Peyer's patch (tissue), 4 donors: Measurements from ENCODE around the gene MET. TPM values are rescaled to one million over a fixed set of nuclear protein-coding genes. Genes with fewer than 3 reads are reported as not detected.
"Not testable (repeated sequence)": the region's sequence is repeated elsewhere in the genome, so short reads cannot be mapped to it uniquely, and the experiment has no call there.

Source experiments
- DNase-seq, 3 donors: peaks; one replicate each; pipeline ENCODE4 v3.0.0-alpha.2; 2017 to 2019
- H3K27ac ChIP-seq, 4 donors: fragments of 200-600 bp; sonication (generic); one replicate each; pipeline ENCODE4 v1.5.1; 2016 to 2019
- H3K27me3 ChIP-seq, 2 donors: fragments of 200-600 bp; sonication (generic); one replicate each; pipeline ENCODE4 v1.5.1; 2019
- H3K36me3 ChIP-seq, 3 donors: fragments of 200-600 bp; sonication (generic); one replicate each; pipeline ENCODE4 v1.5.1; 2016 to 2019
- H3K4me1 ChIP-seq, 4 donors: fragments of 200-600 bp; sonication (generic); one replicate each; pipeline ENCODE4 v1.5.1; 2016 to 2019
- H3K4me3 ChIP-seq, 4 donors: fragments of 200-600 bp; sonication (generic); 1 replicate in 3 of 4; 2 replicates in 1 of 4; pipeline ENCODE4 v1.5.1; 2016 to 2019; ENCODE audit warnings: mild to moderate bottlenecking in 1 of 4
- H3K9me3 ChIP-seq, 4 donors: fragments of 200-600 bp; sonication (generic); one replicate each; pipeline ENCODE4 v1.5.1; 2016 to 2019; ENCODE audit warnings: mild to moderate bottlenecking in 1 of 4
- POLR2A ChIP-seq, 2 donors: fragments of 450-650 bp; IDR thresholded peaks; one replicate each; pipeline ENCODE4 v1.5.1; 2017; ENCODE audit warnings: antibody characterized with exemption in 2 of 2, mild to moderate bottlenecking in 2 of 2, moderate library complexity in 2 of 2
- total RNA-seq, 4 donors: library from RNA; depleted of rRNA; stranded (reverse); fragments of >200 nt; gene quantifications; one replicate each; pipeline ENCODE4 v1.1.0, GENCODE V29; 2016
- TF ChIP-seq, protein P1 (sequence below), 6 experiments: fragments of 450-650 bp in 4 of 6; fragments of 200-600 bp in 2 of 6; sonication (generic) in 1 of 6; IDR thresholded peaks; one replicate each; pipeline ENCODE4 v1.5.1; 2017 to 2019; ENCODE audit warnings: antibody characterized with exemption in 6 of 6, mild to moderate bottlenecking in 3 of 6, moderate library complexity in 1 of 6

The MET gene
- total RNA-seq, 4 donors from 2014 or later: 2.5 to 34.0 (median 23.6) TPM

DNA sequence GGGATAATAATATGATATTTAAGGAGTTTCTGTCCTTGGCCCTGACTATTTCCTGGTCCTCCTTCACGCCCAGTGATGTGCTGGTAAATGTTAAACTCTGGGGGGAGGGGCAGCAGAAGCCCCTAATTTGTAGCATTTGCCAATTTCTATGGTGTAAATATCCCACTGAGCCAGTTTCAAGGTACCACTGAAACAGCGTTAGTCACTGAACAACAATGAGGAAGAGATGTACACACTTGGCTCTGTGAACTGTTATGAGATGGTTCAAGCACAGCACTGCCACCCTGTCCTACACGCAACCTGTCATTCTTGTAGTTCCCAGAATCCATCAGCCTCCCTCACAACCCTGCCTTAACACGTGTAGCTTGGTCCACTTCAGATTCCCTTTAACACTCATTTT is 39.8 kb downstream of the MET start:
- no peak for TF ChIP-seq POLR2A (IDR thresholded peaks at IDR 0.05)
- TF ChIP-seq, protein P1, sequence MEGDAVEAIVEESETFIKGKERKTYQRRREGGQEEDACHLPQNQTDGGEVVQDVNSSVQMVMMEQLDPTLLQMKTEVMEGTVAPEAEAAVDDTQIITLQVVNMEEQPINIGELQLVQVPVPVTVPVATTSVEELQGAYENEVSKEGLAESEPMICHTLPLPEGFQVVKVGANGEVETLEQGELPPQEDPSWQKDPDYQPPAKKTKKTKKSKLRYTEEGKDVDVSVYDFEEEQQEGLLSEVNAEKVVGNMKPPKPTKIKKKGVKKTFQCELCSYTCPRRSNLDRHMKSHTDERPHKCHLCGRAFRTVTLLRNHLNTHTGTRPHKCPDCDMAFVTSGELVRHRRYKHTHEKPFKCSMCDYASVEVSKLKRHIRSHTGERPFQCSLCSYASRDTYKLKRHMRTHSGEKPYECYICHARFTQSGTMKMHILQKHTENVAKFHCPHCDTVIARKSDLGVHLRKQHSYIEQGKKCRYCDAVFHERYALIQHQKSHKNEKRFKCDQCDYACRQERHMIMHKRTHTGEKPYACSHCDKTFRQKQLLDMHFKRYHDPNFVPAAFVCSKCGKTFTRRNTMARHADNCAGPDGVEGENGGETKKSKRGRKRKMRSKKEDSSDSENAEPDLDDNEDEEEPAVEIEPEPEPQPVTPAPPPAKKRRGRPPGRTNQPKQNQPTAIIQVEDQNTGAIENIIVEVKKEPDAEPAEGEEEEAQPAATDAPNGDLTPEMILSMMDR (IDR thresholded peaks at IDR 0.05): no peak
- Histone ChIP-seq H3K9me3 (no peaks in the 10 kb centered on the region), H3K36me3 (no peaks in the 10 kb centered on the region), H3K27me3 (no peaks in the 10 kb centered on the region), H3K27ac (no peak overlapping the region), H3K4me3 (no peak overlapping the region), H3K4me1 (no peaks in the 10 kb centered on the region)
- no peak for DNase-seq

DNA sequence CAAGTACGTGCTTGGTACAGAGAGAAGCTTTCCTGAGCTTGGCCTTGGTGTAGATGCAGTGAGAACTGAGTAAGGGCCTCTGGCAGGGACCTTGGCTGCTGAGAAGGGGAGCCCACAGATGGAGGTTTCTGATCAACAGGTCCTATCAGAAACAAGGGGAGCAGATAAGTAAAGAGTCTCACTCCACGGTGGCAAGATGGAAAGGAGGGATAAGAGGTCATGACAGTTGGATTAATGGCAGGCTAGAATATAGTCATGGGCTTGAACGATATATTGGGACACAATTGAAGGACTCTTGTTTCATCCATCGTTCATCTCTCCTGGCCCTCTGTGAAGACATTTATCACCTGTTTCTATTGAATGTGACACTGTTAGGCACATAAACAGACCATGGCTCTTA is 41.5 kb downstream of the MET start:
- Histone ChIP-seq H3K36me3 (no peaks in the 10 kb centered on the region), H3K27ac (no peak overlapping the region), H3K9me3 (no peaks in the 10 kb centered on the region), H3K4me3 (no peak overlapping the region), H3K4me1 (no peaks in the 10 kb centered on the region), H3K27me3 (no peaks in the 10 kb centered on the region)
- no peak for DNase-seq
- TF ChIP-seq, protein P1 (IDR thresholded peaks at IDR 0.05): no peak
- no peak for TF ChIP-seq POLR2A (IDR thresholded peaks at IDR 0.05)

DNA sequence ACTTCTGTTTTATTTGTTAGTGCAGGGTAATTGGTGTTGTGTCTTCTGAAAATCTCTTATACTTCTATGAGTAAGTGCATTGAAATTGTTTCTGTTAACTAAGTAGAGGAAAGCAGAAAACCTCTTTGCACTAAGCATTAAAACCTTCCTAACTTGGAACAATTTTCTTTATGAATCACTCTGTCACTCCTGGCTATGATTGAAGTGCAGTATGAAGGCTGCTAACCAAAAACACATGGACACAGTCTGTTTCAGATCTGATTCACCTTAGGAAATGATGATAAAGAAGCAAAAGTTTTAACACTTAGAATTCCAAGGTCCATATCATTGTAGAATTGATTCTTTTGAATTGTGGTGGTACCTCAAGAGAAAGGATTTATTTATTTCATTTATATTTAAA is 41.9 kb downstream of the MET start:
- TF ChIP-seq, protein P1 (IDR thresholded peaks at IDR 0.05): no peak
- Histone ChIP-seq H3K36me3 (no peaks in the 10 kb centered on the region), H3K27me3 (no peaks in the 10 kb centered on the region), H3K27ac (no peak overlapping the region), H3K4me1 (no peaks in the 10 kb centered on the region), H3K9me3 (no peaks in the 10 kb centered on the region), H3K4me3 (no peak overlapping the region)
- no peak for DNase-seq

DNA sequence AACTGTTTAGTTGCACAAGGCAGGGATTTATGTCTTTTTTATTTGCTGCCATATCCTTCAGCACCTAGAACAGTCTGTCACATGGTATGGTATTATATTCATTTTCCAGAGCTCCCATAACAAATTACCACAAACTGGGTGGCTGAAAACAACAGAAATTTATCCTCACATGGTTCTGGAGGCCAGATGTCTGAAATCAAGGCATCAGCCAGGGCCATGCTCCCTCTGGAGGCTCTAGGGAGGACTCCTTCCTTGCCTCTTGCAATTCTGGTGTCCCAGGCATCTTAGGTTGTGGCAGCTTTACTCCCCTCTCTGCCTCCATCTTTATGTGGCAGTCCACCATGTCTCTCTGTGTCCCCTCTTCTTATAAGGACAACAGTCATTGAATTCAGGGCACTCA is 43.1 kb downstream of the MET start:
- H3K27me3 ChIP-seq: no peaks in the 10 kb centered on the region
- TF ChIP-seq, protein P1 (IDR thresholded peaks at IDR 0.05): no peak
- TF ChIP-seq POLR2A (IDR thresholded peaks at IDR 0.05): no peak
- no peaks in the 10 kb centered on the region for H3K4me1 ChIP-seq
- H3K4me3 ChIP-seq: no peak overlapping the region
- H3K27ac ChIP-seq: no peak overlapping the region
- no peaks in the 10 kb centered on the region for H3K36me3 ChIP-seq
- DNase-seq: no peak
- H3K9me3 ChIP-seq: no peaks in the 10 kb centered on the region

DNA sequence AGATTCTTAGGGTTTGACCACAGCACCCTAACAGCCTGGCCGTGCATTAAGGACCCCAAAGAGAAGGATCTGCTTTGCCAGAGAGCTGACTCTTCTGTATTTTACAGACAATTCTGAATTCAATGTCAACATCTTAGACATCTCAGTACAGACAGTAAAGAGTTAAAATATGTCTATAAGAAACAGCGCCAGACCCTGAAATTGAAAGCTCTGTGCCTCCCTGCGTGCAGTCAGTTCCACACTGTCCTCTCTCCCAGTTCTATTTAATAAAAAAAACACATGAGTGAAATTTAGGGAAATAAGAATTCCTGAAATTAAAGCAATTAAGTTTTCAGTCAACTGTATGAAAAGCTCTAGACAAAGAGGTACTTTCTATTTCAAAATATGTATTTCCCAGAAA is 45.1 kb downstream of the MET start:
- Histone ChIP-seq H3K27ac (no peak overlapping the region), H3K4me1 (no peaks in the 10 kb centered on the region), H3K4me3 (no peak overlapping the region), H3K27me3 (no peaks in the 10 kb centered on the region), H3K9me3 (no peaks in the 10 kb centered on the region), H3K36me3 (no peaks in the 10 kb centered on the region)
- no peak for DNase-seq
- TF ChIP-seq POLR2A (IDR thresholded peaks at IDR 0.05): no peak
- TF ChIP-seq, protein P1 (IDR thresholded peaks at IDR 0.05): no peak

DNA sequence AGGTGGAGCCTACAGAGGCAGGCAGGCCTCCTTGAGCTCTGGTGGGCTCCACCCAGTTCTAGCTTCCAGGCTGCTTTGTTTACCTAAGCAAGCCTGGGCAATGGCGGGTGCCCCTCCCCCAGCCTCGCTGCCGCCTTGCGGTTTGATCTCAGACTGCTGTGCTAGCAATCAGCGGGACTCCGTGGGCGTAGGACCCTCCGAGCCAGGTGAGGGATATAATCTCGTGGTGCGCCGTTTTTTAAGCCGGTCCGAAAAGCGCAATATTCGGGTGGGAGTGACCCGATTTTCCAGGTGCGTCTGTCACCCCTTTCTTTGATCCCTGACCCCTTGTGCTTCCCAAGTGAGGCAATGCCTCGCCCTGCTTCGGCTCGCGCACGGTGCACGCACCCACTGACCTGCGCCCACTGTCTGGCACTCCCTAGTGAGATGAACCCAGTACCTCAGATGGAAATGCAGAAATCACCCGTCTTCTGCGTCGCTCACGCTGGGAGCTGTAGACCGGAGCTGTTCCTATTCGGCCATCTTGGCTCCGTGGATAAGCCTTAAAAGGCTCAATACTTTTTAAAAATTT is 52.0 kb downstream of the MET start:
- H3K4me3 ChIP-seq, H3K27me3 ChIP-seq, H3K9me3 ChIP-seq, H3K36me3 ChIP-seq, H3K4me1 ChIP-seq, DNase-seq, H3K27ac ChIP-seq: not testable (repeated sequence)
